ENCODE measurements around the gene HMCN1.

HMCN1 gene

DNA sequence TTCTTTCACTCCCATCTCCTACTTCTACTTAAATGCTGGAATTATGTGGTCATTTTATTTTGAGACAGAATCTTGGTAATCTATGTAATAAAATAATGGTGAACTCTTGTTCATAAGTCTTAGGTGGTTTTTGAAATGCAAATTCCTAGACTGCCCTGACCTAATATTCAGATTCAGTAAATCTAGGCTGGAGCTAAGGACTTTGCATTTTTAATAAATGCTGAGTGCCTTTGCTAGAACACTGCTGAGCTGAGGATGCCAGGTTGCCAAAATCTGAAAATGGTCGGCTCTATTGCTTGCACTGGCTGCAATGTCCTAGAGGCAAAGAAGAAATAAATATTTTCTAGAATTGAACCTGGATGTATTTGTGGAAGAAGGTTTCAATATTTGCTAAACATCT lies 187.4 kb downstream of the HMCN1 start:
- DNase-seq (ENCODE audit: low read depth) = no peak
- no peak overlapping the region for H3K4me3 ChIP-seq (ENCODE audit: low read depth, low read length)
- TF ChIP-seq, protein P1, sequence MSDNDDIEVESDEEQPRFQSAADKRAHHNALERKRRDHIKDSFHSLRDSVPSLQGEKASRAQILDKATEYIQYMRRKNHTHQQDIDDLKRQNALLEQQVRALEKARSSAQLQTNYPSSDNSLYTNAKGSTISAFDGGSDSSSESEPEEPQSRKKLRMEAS (IDR thresholded peaks at IDR 0.05; ENCODE audit: low read depth, low read length) = no peak
- TF ChIP-seq, protein P2, sequence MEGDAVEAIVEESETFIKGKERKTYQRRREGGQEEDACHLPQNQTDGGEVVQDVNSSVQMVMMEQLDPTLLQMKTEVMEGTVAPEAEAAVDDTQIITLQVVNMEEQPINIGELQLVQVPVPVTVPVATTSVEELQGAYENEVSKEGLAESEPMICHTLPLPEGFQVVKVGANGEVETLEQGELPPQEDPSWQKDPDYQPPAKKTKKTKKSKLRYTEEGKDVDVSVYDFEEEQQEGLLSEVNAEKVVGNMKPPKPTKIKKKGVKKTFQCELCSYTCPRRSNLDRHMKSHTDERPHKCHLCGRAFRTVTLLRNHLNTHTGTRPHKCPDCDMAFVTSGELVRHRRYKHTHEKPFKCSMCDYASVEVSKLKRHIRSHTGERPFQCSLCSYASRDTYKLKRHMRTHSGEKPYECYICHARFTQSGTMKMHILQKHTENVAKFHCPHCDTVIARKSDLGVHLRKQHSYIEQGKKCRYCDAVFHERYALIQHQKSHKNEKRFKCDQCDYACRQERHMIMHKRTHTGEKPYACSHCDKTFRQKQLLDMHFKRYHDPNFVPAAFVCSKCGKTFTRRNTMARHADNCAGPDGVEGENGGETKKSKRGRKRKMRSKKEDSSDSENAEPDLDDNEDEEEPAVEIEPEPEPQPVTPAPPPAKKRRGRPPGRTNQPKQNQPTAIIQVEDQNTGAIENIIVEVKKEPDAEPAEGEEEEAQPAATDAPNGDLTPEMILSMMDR (IDR thresholded peaks at IDR 0.05; ENCODE audit: low read depth, low read length) = no peak
- TF ChIP-seq MYC (IDR thresholded peaks at IDR 0.05; ENCODE audit: low read depth, low read length) (no peak), POLR2A (IDR thresholded peaks at IDR 0.05; ENCODE audit: extremely low read depth, insufficient read length) (no peak)

DNA sequence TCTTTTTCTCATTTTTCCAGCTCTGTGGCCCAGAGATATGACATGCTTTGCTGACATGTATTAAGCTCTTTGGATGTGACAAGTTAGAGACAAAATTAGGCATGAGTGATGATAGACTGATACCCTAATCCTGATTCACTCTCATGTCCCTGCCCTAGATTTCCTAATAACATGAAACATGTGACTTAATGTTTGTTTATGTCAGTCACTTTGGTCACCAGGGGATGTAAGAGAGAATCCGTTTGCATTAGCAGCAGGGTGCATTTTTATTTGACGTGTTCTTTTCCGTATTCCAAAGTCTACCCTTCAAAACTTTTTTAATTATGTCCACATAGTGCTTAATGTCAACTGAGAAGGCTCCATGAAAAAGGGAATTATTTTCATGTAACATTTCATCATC lies 192.4 kb downstream of the HMCN1 start:
- no peak for DNase-seq (ENCODE audit: low read depth)
- no peak overlapping the region for H3K4me3 ChIP-seq (ENCODE audit: low read depth, low read length)
- TF ChIP-seq, protein P1 (IDR thresholded peaks at IDR 0.05; ENCODE audit: low read depth, low read length) = no peak
- TF ChIP-seq MYC (IDR thresholded peaks at IDR 0.05; ENCODE audit: low read depth, low read length) (no peak), POLR2A (IDR thresholded peaks at IDR 0.05; ENCODE audit: extremely low read depth, insufficient read length) (no peak)
- TF ChIP-seq, protein P2 (IDR thresholded peaks at IDR 0.05; ENCODE audit: low read depth, low read length) = no peak

DNA sequence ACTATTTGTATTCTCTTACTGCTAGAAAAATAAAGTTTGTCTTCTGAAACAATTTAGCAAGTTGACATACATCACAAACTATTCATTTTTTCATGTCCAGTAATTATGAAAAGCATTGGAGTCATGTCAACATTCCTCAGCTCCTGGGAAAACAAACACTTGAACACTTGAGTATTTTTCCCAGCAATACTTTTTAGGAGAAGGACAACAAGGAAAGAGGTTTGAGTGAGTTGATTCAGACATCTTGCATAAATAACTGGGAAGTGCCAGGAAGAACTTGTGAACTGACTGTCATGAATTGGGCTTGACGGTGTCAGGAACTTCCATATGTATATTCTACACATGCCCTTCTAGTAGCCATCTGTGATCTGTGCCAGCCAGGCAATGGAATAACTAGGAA lies 195.6 kb downstream of the HMCN1 start:
- DNase-seq (ENCODE audit: low read depth) = no peak
- TF ChIP-seq MYC (IDR thresholded peaks at IDR 0.05; ENCODE audit: low read depth, low read length) (no peak), POLR2A (IDR thresholded peaks at IDR 0.05; ENCODE audit: extremely low read depth, insufficient read length) (no peak)
- TF ChIP-seq, protein P2 (IDR thresholded peaks at IDR 0.05; ENCODE audit: low read depth, low read length) = no peak
- TF ChIP-seq, protein P1 (IDR thresholded peaks at IDR 0.05; ENCODE audit: low read depth, low read length) = no peak
- no peak overlapping the region for H3K4me3 ChIP-seq (ENCODE audit: low read depth, low read length)

DNA sequence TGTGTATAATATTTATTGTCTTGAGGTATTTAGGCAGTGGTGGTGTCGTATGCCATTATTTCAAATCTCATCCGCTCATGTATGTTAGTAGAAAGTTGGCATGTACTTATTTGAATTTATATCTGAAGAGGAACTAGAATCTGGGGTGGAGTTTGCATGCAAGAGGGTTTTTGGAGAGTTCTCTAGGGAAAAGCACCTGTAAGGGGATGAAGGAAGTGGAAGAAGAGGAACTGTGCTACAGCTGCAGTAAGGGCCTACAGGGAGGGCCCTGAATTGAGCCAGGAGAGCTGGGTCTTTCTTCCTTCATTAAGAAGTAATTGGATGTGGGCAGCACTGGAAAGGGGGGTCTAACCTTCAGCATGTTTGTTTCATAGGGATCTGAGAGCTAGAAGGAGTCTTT lies 197.2 kb downstream of the HMCN1 start:
- H3K4me3 ChIP-seq (ENCODE audit: low read depth, low read length) = no peak overlapping the region
- DNase-seq (ENCODE audit: low read depth) = no peak
- TF ChIP-seq, protein P2 (IDR thresholded peaks at IDR 0.05; ENCODE audit: low read depth, low read length) = no peak
- TF ChIP-seq POLR2A (IDR thresholded peaks at IDR 0.05; ENCODE audit: extremely low read depth, insufficient read length) (no peak), MYC (IDR thresholded peaks at IDR 0.05; ENCODE audit: low read depth, low read length) (no peak)
- TF ChIP-seq, protein P1 (IDR thresholded peaks at IDR 0.05; ENCODE audit: low read depth, low read length) = no peak

DNA sequence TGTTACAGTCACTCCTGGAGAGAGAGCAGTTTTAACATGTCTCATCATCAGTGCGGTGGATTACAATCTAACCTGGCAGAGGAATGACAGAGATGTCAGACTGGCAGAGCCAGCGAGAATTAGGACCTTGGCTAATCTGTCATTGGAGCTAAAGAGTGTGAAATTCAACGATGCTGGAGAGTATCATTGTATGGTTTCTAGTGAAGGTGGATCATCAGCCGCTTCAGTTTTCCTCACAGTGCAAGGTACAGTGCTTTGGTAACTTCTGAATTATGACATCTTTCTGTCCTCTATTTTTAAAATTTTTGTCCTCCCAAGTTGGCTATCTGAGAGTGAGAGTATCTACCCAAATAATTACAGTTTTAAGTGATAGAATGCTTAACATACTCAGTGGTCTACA lies 199.4 kb downstream of the HMCN1 start:
- no peak overlapping the region for H3K4me3 ChIP-seq (ENCODE audit: low read depth, low read length)
- no peak for DNase-seq (ENCODE audit: low read depth)
- TF ChIP-seq POLR2A (IDR thresholded peaks at IDR 0.05; ENCODE audit: extremely low read depth, insufficient read length) = no peak
- TF ChIP-seq, protein P1 (IDR thresholded peaks at IDR 0.05; ENCODE audit: low read depth, low read length) = no peak
- TF ChIP-seq MYC (IDR thresholded peaks at IDR 0.05; ENCODE audit: low read depth, low read length) = no peak
- TF ChIP-seq, protein P2 (IDR thresholded peaks at IDR 0.05; ENCODE audit: low read depth, low read length) = no peak
